ENCODE measurements around the gene FIZ1.

GRCh38 chr19:55544014-55544413 lies 55.3 kb downstream of the FIZ1 start:
- TF ChIP-seq POLR2A (IDR thresholded peaks at IDR 0.05): no peak
- TF ChIP-seq CTCF (IDR thresholded peaks at IDR 0.05): no peak
- no peak for TF ChIP-seq POLR2AphosphoS5 (IDR thresholded peaks at IDR 0.05)
- no peak for TF ChIP-seq EP300 (IDR thresholded peaks at IDR 0.05)

Measured in sigmoid colon (tissue), 4 donors.